Loucy (cell line): ENCODE measurements around the gene WNK2.

Experiments used
- EZH2phosphoT487 ChIP-seq: fragments of 200-600 bp; IDR thresholded peaks from 2 replicates; pipeline ENCODE4 v1.6.1; 2018; ENCODE audit warnings: antibody characterized with exemption, mild to moderate bottlenecking, moderate library complexity, borderline replicate concordance
- TF ChIP-seq, protein P1 (sequence below): fragments of 200-600 bp; sonication (generic); conservative IDR thresholded peaks from 2 replicates; pipeline ENCODE4 v1.5.1; 2014; ENCODE audit warnings: mild to moderate bottlenecking, antibody characterized with exemption, low read length

GRCh38 chr9:93205045-93205768 lies 21.3 kb downstream of the WNK2 start:
- TF ChIP-seq, protein P1, sequence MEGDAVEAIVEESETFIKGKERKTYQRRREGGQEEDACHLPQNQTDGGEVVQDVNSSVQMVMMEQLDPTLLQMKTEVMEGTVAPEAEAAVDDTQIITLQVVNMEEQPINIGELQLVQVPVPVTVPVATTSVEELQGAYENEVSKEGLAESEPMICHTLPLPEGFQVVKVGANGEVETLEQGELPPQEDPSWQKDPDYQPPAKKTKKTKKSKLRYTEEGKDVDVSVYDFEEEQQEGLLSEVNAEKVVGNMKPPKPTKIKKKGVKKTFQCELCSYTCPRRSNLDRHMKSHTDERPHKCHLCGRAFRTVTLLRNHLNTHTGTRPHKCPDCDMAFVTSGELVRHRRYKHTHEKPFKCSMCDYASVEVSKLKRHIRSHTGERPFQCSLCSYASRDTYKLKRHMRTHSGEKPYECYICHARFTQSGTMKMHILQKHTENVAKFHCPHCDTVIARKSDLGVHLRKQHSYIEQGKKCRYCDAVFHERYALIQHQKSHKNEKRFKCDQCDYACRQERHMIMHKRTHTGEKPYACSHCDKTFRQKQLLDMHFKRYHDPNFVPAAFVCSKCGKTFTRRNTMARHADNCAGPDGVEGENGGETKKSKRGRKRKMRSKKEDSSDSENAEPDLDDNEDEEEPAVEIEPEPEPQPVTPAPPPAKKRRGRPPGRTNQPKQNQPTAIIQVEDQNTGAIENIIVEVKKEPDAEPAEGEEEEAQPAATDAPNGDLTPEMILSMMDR: no peak
- TF ChIP-seq EZH2phosphoT487: no peak
